Large intestine (tissue), 3 donors: ENCODE data around the gene FLT1. TPM values are rescaled to one million over a fixed set of nuclear protein-coding genes. Genes with fewer than 3 reads are reported as not detected.
A peak's percentile ranks its signal among the peaks of the same experiment; 100 is the strongest.

Source experiments
- DNase-seq, 2 donors: peaks; one replicate each; pipeline versions ENCODE4 v3.0.0 to v3.0.0-alpha.2; 2013
- H3K27ac ChIP-seq: one replicate; pipeline ENCODE4 v1.5.1; 2013; ENCODE audit warnings: low read length
- H3K27me3 ChIP-seq: 2 replicates; pipeline ENCODE4 v1.6.1; 2013; ENCODE audit warnings: low read length; ENCODE audit not compliant: control insufficient read depth, insufficient read depth
- H3K36me3 ChIP-seq: 2 replicates; pipeline ENCODE4 v1.6.1; 2013; ENCODE audit warnings: low read length; ENCODE audit not compliant: control insufficient read depth, insufficient read depth
- H3K4me1 ChIP-seq: one replicate; pipeline ENCODE4 v1.6.1; 2013; ENCODE audit warnings: low read length; ENCODE audit not compliant: control insufficient read depth, insufficient read depth
- H3K4me3 ChIP-seq: one replicate; pipeline ENCODE4 v1.5.1; 2013; ENCODE audit warnings: low read length
- H3K9me3 ChIP-seq: one replicate; pipeline ENCODE4 v1.6.1; 2013; ENCODE audit warnings: mild to moderate bottlenecking, low read depth, low read length, moderate library complexity; ENCODE audit not compliant: control insufficient read depth
- WGBS: methylation state at CpG from one replicate; pipeline ENCODE4 v1.1.5; 2013; ENCODE audit warnings: low lambda C conversion rate; ENCODE audit not compliant: insufficient coverage; 5-methylcytosine and 5-hydroxymethylcytosine counted together
- polyA plus RNA-seq: library from polyadenylated mRNA; unstranded; fragments of 120-200 nt; gene quantifications from one replicate; pipeline ENCODE4 v1.2.1, GENCODE V29; 2013

Gene FLT1
- polyA plus RNA-seq, 1 donor, result 6.9 TPM

DNA sequence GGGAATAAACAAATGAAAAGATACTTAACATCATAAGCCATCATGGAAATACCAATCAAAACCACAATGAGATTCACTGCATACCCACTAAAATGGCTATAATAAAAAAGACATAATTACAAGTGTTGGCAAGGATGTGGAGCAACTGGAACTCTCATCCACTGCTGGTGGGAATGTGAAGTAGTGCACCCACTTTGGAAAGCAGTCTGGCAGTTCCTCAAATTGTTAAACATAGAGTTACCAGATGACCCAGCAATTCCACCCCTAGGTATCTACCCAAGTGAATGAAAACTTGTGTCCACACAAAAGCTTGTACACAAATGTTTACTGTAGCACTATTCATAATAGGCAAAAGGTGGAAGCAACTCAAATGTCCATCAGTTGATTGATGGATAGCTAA, 46.9 kb downstream of the FLT1 start:
- peaks cover 7% of the 10 kb centered on the region for H3K27me3 ChIP-seq
- no peaks in the 10 kb centered on the region for H3K4me1 ChIP-seq
- H3K36me3 ChIP-seq, result no peaks in the 10 kb centered on the region
- no peak overlapping the region for H3K4me3 ChIP-seq
- DNase-seq, result no peak
- no peaks in the 10 kb centered on the region for H3K9me3 ChIP-seq
- H3K27ac ChIP-seq, result no peak overlapping the region

- no peak overlapping the region for H3K4me3 ChIP-seq
- peaks cover 10% of the 10 kb centered on the region for H3K27me3 ChIP-seq
- no peaks in the 10 kb centered on the region for H3K4me1 ChIP-seq
- H3K27ac ChIP-seq, result no peak overlapping the region
- 100% methylated on average over 1 of the region's 2 CpGs for WGBS
- DNase-seq, result no peak
- no peaks in the 10 kb centered on the region for H3K9me3 ChIP-seq
- no peaks in the 10 kb centered on the region for H3K36me3 ChIP-seq
Observed at GRCh38 chr13:28447206-28447605, 47.7 kb downstream of the FLT1 start.

GRCh38 chr13:28442839-28443238, 52.1 kb downstream of the FLT1 start:
- Histone ChIP-seq H3K36me3 (no peaks in the 10 kb centered on the region), H3K27ac (no peak overlapping the region), H3K4me1 (no peaks in the 10 kb centered on the region), H3K27me3 (peaks cover 10% of the 10 kb centered on the region), H3K4me3 (no peak overlapping the region), H3K9me3 (no peaks in the 10 kb centered on the region)
- WGBS, result no CpG with 5 or more reads among the region's 3 CpGs
- DNase-seq, result peak in 1 of 2 donors; percentile 10

DNA sequence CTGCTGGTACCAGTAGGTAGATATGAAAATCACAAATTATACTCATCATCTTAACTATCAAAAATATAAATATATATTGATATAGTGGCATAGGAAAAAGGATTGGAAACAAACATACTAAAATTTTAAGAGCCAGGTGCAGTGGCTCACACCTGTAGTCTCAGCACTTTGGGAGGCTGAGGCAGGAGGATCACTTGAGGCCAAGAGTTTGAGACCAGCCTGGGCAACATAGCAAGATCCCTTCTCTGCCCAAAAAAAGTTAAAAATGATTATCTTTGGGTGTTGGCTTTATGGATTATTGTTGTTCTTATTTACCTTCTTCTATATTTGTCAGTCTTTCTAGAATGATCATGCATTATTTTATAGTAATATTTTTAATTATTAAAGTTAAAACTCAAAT, 53.4 kb downstream of the FLT1 start:
- DNase-seq, result no peak
- Histone ChIP-seq H3K4me3 (no peak overlapping the region), H3K4me1 (no peaks in the 10 kb centered on the region), H3K36me3 (no peaks in the 10 kb centered on the region), H3K27ac (no peak overlapping the region), H3K27me3 (peaks cover 15% of the 10 kb centered on the region), H3K9me3 (no peaks in the 10 kb centered on the region)

DNA sequence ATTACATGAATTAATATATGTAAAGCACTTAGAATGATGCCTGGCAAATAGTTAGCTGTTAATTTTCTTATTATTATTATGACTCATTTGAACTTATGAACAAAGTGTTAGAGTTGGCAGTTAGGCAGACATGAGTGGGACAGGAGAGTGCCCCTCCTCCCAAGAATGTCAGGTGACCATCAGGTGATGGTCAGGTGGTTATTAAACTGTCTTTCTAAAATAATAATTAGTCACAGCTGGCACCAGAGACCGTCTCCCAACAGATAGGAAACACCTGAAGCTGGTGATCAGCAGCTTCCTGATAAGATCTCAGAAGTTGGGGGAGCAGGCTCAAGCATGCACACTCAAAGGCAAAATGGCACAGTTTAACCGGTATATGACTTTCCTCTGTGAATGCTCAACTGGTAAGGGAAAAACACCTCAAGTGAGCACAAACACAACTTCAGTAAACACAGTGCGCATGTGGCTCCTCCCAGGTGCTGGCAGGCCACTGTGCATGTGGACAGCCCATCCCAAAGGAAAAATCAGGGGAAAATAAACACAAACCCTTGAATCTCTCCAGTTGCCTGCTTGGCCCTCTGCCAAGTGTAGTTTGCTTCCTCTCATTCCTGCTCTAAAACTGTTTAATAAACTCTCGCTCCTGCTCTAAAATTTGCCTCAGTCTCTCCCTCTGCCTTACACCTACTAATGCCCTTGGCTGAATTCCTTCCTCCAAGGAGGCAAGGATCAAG, 54.0 kb downstream of the FLT1 start:
- H3K36me3 ChIP-seq, result no peaks in the 10 kb centered on the region
- H3K4me1 ChIP-seq, result no peaks in the 10 kb centered on the region
- no peaks in the 10 kb centered on the region for H3K9me3 ChIP-seq
- H3K27ac ChIP-seq, result no peak overlapping the region
- no peak overlapping the region for H3K4me3 ChIP-seq
- 100% methylated on average over 1 of the region's 4 CpGs for WGBS
- peaks cover 15% of the 10 kb centered on the region for H3K27me3 ChIP-seq
- DNase-seq, result no peak

DNA sequence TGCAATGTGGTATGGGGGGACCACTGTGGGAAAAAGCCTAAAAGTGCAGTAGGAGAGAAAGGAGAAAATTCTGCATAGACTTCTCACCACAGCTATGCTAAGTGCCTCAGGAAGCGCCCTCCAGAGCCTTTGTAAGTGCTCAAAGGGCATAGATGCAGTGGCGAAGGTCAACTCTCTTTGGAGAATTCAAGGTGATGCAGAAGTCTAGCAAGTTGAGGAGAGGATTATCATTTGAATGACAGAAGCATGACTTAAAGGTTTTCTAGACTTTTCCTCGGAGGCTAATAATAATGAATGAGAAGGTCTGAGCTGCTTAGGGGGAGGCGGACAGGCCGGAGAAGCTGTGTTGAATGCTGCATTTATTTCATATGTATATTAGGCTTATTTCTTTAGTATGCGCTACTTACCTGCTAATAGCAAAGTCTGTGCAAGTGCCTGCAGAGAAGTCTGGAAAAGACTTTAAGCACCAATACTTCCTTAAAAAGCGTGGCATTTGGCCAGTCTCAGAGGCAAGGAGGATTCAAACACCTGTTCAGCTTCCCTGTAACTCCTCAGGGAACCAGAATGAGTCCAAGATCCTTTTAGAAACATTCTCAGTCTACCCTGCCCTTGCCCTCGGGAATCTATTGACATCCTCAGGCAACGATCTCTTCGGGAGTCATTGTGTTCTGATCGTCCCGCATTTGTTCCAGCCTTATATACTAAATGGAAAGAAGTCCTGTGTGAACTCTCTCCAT, 56.2 kb downstream of the FLT1 start:
- Histone ChIP-seq H3K36me3 (no peaks in the 10 kb centered on the region), H3K4me3 (no peak overlapping the region), H3K27me3 (peaks cover 15% of the 10 kb centered on the region), H3K27ac (no peak overlapping the region), H3K4me1 (no peaks in the 10 kb centered on the region), H3K9me3 (no peaks in the 10 kb centered on the region)
- no CpG with 5 or more reads among the region's 12 CpGs for WGBS
- DNase-seq, result no peak

DNA sequence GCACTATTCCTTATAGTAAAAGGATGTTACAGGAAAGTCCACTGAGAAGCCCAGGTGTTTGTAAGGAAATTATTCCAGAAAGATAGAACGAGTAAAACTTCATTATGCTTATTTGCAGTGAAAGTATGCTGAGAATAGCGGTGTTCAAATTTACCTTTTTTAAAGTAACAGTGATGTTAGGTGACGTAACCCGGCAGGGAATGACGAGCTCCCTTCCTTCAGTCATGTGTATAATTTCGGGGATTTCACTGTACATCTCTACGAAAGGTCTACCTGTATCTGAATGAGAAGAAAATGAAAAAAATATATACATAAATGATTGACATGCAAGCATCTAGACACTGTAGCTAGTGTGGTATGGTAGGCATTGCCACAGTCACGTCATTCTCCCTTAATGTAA, 56.9 kb downstream of the FLT1 start:
- no peak overlapping the region for H3K27ac ChIP-seq
- H3K9me3 ChIP-seq, result no peaks in the 10 kb centered on the region
- H3K4me1 ChIP-seq, result no peaks in the 10 kb centered on the region
- 97% methylated on average over 5 of the region's 8 CpGs for WGBS
- no peak for DNase-seq
- H3K27me3 ChIP-seq, result peaks cover 15% of the 10 kb centered on the region
- no peaks in the 10 kb centered on the region for H3K36me3 ChIP-seq
- no peak overlapping the region for H3K4me3 ChIP-seq

DNA sequence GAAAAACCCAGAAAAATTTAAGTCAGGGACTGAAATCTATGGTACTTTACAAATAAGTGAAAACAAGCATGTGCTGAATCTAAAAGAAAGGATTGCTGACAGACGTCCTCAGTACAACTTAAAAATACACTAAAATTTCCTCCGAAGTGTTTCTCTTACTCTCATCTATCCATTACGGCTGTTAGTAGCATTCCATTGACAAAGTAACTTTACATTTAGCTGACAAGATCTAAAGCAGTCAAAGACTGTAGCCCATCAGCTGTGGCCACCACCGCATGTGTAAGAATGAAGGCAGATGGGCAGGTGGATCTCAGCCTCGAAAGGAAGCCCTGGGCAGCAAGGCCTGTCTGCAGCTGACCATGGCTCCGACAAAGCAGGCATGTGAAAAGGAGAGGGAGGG, 59.0 kb downstream of the FLT1 start:
- no peaks in the 10 kb centered on the region for H3K9me3 ChIP-seq
- no peak overlapping the region for H3K4me3 ChIP-seq
- H3K27ac ChIP-seq, result no peak overlapping the region
- WGBS, result 83% methylated on average over 1 of the region's 6 CpGs
- DNase-seq, result no peak
- H3K36me3 ChIP-seq, result no peaks in the 10 kb centered on the region
- H3K4me1 ChIP-seq, result no peaks in the 10 kb centered on the region
- H3K27me3 ChIP-seq, result peaks cover 12% of the 10 kb centered on the region

- WGBS, result no CpG with 5 or more reads among the region's 4 CpGs
- Histone ChIP-seq H3K4me3 (no peak overlapping the region), H3K36me3 (no peaks in the 10 kb centered on the region), H3K4me1 (no peaks in the 10 kb centered on the region), H3K27ac (no peak overlapping the region), H3K9me3 (no peaks in the 10 kb centered on the region), H3K27me3 (peaks cover 7% of the 10 kb centered on the region)
- DNase-seq, result no peak
Observed at GRCh38 chr13:28434926-28435325, 60.0 kb downstream of the FLT1 start.

GRCh38 chr13:28432816-28433560, 61.9 kb downstream of the FLT1 start:
- no peak for DNase-seq
- no peak overlapping the region for H3K4me3 ChIP-seq
- H3K27me3 ChIP-seq, result peaks cover 9% of the 10 kb centered on the region
- no peaks in the 10 kb centered on the region for H3K4me1 ChIP-seq
- no peak overlapping the region for H3K27ac ChIP-seq
- no peaks in the 10 kb centered on the region for H3K36me3 ChIP-seq
- 80% methylated on average over 3 of the region's 11 CpGs for WGBS
- H3K9me3 ChIP-seq, result no peaks in the 10 kb centered on the region
